ENCODE results near the gene CIC.
"Not testable (repeated sequence)": the region's sequence is repeated elsewhere in the genome, so short reads cannot be mapped to it uniquely, and the experiment has no call there.

CIC gene

DNA sequence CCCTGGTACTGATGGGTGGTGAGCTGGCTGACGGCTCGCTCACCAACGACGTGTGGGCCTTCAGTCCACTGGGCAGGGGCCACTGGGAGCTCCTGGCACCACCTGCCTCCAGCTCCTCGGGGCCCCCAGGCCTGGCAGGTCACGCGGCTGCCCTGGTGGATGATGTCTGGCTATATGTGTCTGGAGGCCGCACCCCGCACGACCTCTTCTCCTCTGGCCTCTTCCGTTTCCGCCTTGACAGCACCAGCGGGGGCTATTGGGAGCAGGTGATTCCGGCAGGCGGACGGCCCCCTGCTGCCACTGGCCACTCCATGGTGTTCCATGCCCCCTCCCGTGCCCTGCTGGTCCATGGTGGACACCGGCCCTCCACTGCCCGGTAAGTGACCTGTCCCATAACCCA is 66.9 kb downstream of the CIC start:
- DNase-seq, result no peak

- DNase-seq, result not testable (repeated sequence)
Observed at GRCh38 chr19:42339126-42339860, 70.2 kb downstream of the CIC start.

DNA sequence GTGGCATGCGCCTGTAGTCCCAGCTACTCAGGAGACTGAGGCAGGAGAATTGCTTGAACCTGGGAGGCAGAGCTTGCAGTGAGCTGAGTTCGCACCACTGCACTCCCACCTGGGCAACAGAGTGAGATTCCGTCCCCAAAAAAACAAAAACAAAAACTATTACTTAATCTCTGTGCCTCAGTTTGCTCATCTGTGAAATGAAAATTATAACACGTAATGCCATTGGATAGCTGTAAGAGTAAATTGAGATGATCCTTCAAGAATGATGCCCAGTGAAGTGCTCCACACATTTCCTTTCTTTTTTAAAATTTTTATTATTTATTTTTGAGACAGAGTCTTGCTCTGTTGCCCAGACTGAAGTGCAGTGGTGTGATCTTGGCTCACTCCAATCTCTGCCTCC is 70.9 kb downstream of the CIC start:
- not testable (repeated sequence) for DNase-seq

GRCh38 chr19:42343344-42344110 is 74.5 kb downstream of the CIC start:
- no peak for DNase-seq

GRCh38 chr19:42344336-42344893 is 75.4 kb downstream of the CIC start:
- DNase-seq, result no peak

Data from right hindlimb (tissue), 1 donor.